PC-9 (cell line): ENCODE results near the gene H6PD. TPM values are rescaled to one million over a fixed set of nuclear protein-coding genes. Genes with fewer than 3 reads are reported as not detected.

Experiments
- BruUV-seq: library from RNA; stranded (reverse); fragments of 400-500 nt; replicated peaks from 2 replicates; lab custom pipeline; 2021; lab: Mats Ljungman, UMichigan
- CTCF ChIA-PET: fragments of 300-600 bp; sonication (Branson Sonifier 250); formaldehyde crosslinking; loops from one replicate; lab custom pipeline; 2022; ENCODE audit warnings: antibody characterized with exemption; lab: Charles Lee
- POLR2A ChIA-PET: fragments of 300-600 bp; sonication (Branson Sonifier 250); formaldehyde crosslinking; loops from one replicate; lab custom pipeline; 2022; ENCODE audit warnings: antibody characterized with exemption; ENCODE audit not compliant: unreplicated experiment; lab: Charles Lee
- DNase-seq, 2 experiments: peaks; one replicate each; pipeline versions ENCODE4 v3.0.0 to v3.0.0-alpha.2; 2015 to 2022; ENCODE audit warnings: mixed read lengths in 1 of 2
- H2AFZ ChIP-seq: fragments of 200-600 bp; sonication (generic); 2 replicates; pipeline ENCODE4 v1.8.1; 2017; ENCODE audit warnings: antibody characterized with exemption
- H3F3A ChIP-seq: fragments of 200-600 bp; sonication (generic); 2 replicates; pipeline ENCODE4 v1.8.1; 2017; ENCODE audit warnings: antibody characterized with exemption, mild to moderate bottlenecking, low read depth; ENCODE audit not compliant: insufficient read depth
- H3K27ac ChIP-seq: fragments of 200-600 bp; sonication (generic); 2 replicates; pipeline ENCODE4 v1.6.1; 2016; ENCODE audit warnings: mixed run types
- H3K27me3 ChIP-seq: fragments of 200-600 bp; sonication (generic); 2 replicates; pipeline ENCODE4 v1.6.1; 2016; ENCODE audit warnings: low read depth, mixed run types; ENCODE audit not compliant: insufficient read depth
- H3K36me3 ChIP-seq: fragments of 200-600 bp; sonication (generic); 2 replicates; pipeline ENCODE4 v1.6.1; 2016; ENCODE audit warnings: low read depth, mixed run types
- H3K4me1 ChIP-seq: fragments of 200-600 bp; sonication (generic); replicated peaks from 2 replicates; pipeline ENCODE4 v1.6.1; 2016; ENCODE audit warnings: mixed run types; ENCODE audit not compliant: insufficient read depth
- H3K4me2 ChIP-seq: fragments of 200-600 bp; sonication (generic); 2 replicates; pipeline ENCODE4 v1.6.1; 2017; ENCODE audit warnings: mixed run types
- H3K4me3 ChIP-seq: fragments of 200-600 bp; sonication (generic); 2 replicates; pipeline ENCODE4 v1.6.1; 2016; ENCODE audit warnings: mixed run types
- H3K79me2 ChIP-seq: fragments of 200-600 bp; sonication (generic); 2 replicates; pipeline ENCODE4 v1.6.1; 2017; ENCODE audit warnings: low read depth, mixed run types
- H3K9me2 ChIP-seq: fragments of 200-600 bp; sonication (generic); 2 replicates; pipeline ENCODE4 v1.8.1; 2017; ENCODE audit warnings: mild to moderate bottlenecking; ENCODE audit not compliant: insufficient read depth
- H3K9me3 ChIP-seq: fragments of 200-600 bp; sonication (generic); 2 replicates; pipeline ENCODE4 v1.8.1; 2016; ENCODE audit warnings: low read depth; ENCODE audit not compliant: insufficient read depth
- H4K20me1 ChIP-seq: fragments of 200-600 bp; sonication (generic); 2 replicates; pipeline ENCODE4 v1.8.1; 2017; ENCODE audit not compliant: insufficient read depth
- EZH2 ChIP-seq: fragments of 200-600 bp; sonication (generic); IDR thresholded peaks from 2 replicates; pipeline ENCODE4 v1.8.0; 2017; ENCODE audit warnings: antibody characterized with exemption, low read depth
- intact Hi-C: fragments of 100-400 bp; cut with micrococcal nuclease; formaldehyde crosslinking; loops from one replicate; pipeline ENCODE4 v1.10.0; 2022; ENCODE audit not compliant: unreplicated experiment
- total RNA-seq: library from RNA; stranded (reverse); gene quantifications from 2 replicates; pipeline ENCODE4 v1.2.3, GENCODE V29; 2021
- TF ChIP-seq, protein P1 (sequence below): fragments of 200-600 bp; sonication (generic); conservative IDR thresholded peaks from 2 replicates; pipeline ENCODE4 v1.6.1; 2017; ENCODE audit warnings: mixed run types, antibody characterized with exemption, mild to moderate bottlenecking, moderate library complexity

The H6PD gene
- total RNA-seq, 1 experiment from 2014 or later, result 31.1 TPM

DNA sequence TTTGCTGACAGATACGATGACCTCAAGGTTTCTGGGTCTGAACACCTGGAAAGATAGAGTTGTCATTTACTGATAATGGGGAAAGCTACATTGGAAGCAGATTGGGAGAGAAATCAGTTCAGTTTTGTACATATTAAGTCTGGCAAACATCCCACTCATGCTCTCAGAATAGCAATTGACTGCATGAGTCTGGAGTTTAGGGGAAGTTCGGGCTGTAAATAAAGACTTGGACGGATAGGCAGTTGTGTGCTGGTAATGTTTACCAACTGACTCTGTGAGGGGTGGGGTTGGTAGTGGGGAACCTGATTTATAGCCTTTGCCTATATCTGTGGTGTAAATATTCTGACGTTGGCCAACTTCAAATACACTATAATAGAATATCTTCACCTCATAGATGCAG, 4.0 kb downstream of the H6PD start:
- H3K27me3 ChIP-seq, result no peaks in the 10 kb centered on the region
- ChIA-PET POLR2A (no interaction called here), CTCF (no interaction called here)
- H4K20me1 ChIP-seq, result no peaks in the 10 kb centered on the region
- DNase-seq, result no peak
- H3K4me2 ChIP-seq, result no peak overlapping the region
- no peak overlapping the region for H2AFZ ChIP-seq
- H3F3A ChIP-seq, result peaks cover under 1% of the 10 kb centered on the region; the same call in 1 of the 2 replicates
- H3K4me3 ChIP-seq, result no peak overlapping the region
- no peak overlapping the region for H3K27ac ChIP-seq
- no peaks in the 10 kb centered on the region for H3K36me3 ChIP-seq
- TF ChIP-seq, protein P1, sequence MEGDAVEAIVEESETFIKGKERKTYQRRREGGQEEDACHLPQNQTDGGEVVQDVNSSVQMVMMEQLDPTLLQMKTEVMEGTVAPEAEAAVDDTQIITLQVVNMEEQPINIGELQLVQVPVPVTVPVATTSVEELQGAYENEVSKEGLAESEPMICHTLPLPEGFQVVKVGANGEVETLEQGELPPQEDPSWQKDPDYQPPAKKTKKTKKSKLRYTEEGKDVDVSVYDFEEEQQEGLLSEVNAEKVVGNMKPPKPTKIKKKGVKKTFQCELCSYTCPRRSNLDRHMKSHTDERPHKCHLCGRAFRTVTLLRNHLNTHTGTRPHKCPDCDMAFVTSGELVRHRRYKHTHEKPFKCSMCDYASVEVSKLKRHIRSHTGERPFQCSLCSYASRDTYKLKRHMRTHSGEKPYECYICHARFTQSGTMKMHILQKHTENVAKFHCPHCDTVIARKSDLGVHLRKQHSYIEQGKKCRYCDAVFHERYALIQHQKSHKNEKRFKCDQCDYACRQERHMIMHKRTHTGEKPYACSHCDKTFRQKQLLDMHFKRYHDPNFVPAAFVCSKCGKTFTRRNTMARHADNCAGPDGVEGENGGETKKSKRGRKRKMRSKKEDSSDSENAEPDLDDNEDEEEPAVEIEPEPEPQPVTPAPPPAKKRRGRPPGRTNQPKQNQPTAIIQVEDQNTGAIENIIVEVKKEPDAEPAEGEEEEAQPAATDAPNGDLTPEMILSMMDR, result no peak
- TF ChIP-seq EZH2, result no peak
- no peaks in the 10 kb centered on the region for H3K79me2 ChIP-seq
- no peaks in the 10 kb centered on the region for H3K4me1 ChIP-seq
- H3K9me2 ChIP-seq, result no peaks in the 10 kb centered on the region
- no peaks in the 10 kb centered on the region for H3K9me3 ChIP-seq
- BruUV-seq, result no TSS peak
- intact Hi-C loops, result no loop called here

DNA sequence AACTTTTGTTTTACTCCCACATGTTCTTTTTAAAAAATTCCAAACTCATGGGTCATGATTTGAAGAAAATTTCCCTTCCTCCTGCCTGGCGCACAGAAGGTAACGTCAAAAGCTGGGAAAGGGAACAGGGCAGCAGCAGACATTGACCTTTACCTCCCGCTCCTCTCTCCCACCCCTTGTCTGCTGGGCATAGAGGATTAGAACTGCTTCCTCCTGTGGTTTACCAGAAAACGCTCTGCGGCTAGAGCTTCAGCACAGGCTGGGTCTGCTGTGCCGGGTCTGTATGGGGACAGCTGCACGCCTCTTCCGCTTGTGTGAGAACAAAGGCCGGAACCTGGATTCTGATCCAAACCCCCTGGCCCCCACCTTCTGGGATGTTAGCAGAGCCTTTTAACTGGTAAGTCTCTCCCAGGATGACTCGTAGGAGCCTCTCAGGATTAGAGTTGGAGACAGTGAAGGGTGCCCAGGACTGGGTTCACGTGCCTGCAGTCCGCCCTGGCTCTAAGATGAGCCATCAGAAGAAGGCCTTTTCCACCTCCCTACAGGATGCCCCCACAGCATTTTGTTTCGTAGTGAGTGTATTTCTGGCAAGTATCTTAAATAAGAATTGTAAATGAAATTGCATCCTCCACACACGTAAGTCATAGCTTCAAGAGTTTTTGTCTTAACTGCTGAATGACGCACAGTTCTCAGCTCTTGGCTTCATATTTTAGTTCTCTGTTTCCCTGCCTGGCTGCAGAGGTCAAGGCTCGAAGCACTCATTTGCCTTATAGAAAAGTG, 5.2 kb downstream of the H6PD start:
- no peak overlapping the region for H3K4me3 ChIP-seq
- no TSS peak for BruUV-seq
- POLR2A ChIA-PET, result no interaction called here
- no peaks in the 10 kb centered on the region for H3K27me3 ChIP-seq
- CTCF ChIA-PET, result no interaction called here
- TF ChIP-seq, protein P1, result no peak
- no peak for TF ChIP-seq EZH2
- no peaks in the 10 kb centered on the region for H3K79me2 ChIP-seq
- no peak for DNase-seq
- no peak overlapping the region for H2AFZ ChIP-seq
- H3K9me3 ChIP-seq, result no peaks in the 10 kb centered on the region
- peaks cover 4% of the 10 kb centered on the region; the same call in 1 of the 2 replicates for H3K4me1 ChIP-seq
- H3F3A ChIP-seq, result 0 out of 2 replicates have a peak, but pooled peaks cover 4% of the 10 kb centered on the region
- intact Hi-C loops, result no loop called here
- H4K20me1 ChIP-seq, result no peaks in the 10 kb centered on the region
- no peak overlapping the region for H3K27ac ChIP-seq
- no peaks in the 10 kb centered on the region for H3K9me2 ChIP-seq
- no peaks in the 10 kb centered on the region for H3K36me3 ChIP-seq
- H3K4me2 ChIP-seq, result no peak overlapping the region

DNA sequence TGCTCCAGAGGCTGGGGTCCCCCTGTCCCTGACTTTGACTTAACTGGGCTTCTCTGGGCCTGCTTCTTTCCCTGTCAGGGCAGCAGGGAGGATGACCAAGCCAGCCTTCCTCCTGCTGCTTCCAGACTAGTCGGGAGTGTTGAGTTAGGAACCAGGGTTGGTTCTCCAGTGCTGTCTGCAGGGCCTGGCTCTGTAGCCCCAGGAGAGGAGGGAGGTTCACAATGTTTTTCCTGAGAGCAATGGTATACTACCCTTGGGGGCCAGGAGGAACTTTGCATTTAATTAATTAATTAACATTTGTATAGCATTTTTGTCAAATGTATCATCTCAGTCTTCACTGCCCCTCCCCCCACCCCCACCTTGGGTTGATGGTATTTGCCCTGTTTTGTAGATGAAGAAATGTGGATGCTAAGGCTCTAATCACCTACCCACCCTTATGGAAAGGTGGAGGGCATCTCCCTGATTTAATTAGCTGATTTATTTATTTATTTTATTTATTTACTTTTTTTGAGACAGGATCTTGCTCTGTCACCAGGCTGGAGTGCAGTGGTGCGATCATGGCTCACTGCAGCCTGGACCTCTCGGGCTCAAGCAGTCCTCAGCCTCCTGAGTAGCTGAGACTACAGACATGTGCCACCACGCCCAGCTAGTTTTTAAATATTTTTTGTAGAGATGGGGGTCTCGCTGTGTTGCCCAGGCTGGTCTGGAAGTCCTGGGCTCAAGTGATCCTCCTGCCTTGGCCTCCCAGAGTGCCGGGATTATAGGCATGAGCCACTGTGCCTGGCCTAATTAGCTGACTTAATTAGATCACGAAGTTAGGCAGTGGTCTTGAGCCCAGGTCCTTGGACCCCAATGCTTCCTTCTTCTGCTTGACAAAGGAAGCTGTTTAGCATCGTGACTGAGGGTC, 6.6 kb downstream of the H6PD start:
- H4K20me1 ChIP-seq, result no peaks in the 10 kb centered on the region
- TF ChIP-seq EZH2, result no peak
- TF ChIP-seq, protein P1, result no peak
- H3K4me3 ChIP-seq, result no peak overlapping the region
- H3K9me2 ChIP-seq, result no peaks in the 10 kb centered on the region
- intact Hi-C loops, result no loop called here
- H3K27ac ChIP-seq, result no peak overlapping the region
- H3K4me1 ChIP-seq, result peaks cover 4% of the 10 kb centered on the region; the same call in 1 of the 2 replicates
- H2AFZ ChIP-seq, result no peak overlapping the region
- no TSS peak for BruUV-seq
- ChIA-PET CTCF (interaction anchor here (0.6 kb wide), 1 partner anchor 111 kb away, joined by 3 read pairs; no protein-coding TSS in a partner anchor), POLR2A (no interaction called here)
- H3K79me2 ChIP-seq, result no peaks in the 10 kb centered on the region
- no peaks in the 10 kb centered on the region for H3K27me3 ChIP-seq
- 0 out of 2 replicates have a peak, but pooled peaks cover 4% of the 10 kb centered on the region for H3F3A ChIP-seq
- no peak overlapping the region for H3K4me2 ChIP-seq
- no peaks in the 10 kb centered on the region for H3K36me3 ChIP-seq
- H3K9me3 ChIP-seq, result no peaks in the 10 kb centered on the region
- DNase-seq, result no peak
